Measurements from ENCODE around the gene AFAP1.
A peak's percentile ranks its signal among the peaks of the same experiment; 100 is the strongest.

The AFAP1 gene

GRCh38 chr4:7759216-7759615, 180.4 kb downstream of the AFAP1 start:
- in situ Hi-C loops (cut with HindIII; ENCODE audit: low sequenced_read_pairs), result no loop called here
- no peak for DNase-seq (ENCODE audit: low read depth, low spot score)
- no peak for TF ChIP-seq CTCF (IDR thresholded peaks at IDR 0.05; ENCODE audit: low read depth, low read length)
- no peak overlapping the region for H3K4me3 ChIP-seq (ENCODE audit: low read depth, low read length)

- TF ChIP-seq CTCF (IDR thresholded peaks at IDR 0.05; ENCODE audit: low read depth, low read length), result no peak
- DNase-seq (ENCODE audit: low read depth, low spot score), result no peak
- no peak overlapping the region for H3K4me3 ChIP-seq (ENCODE audit: low read depth, low read length)
- in situ Hi-C loops (cut with HindIII; ENCODE audit: low sequenced_read_pairs), result no loop called here
These were observed 181.2 kb downstream of the AFAP1 start for GRCh38 chr4:7758476-7758875.

- in situ Hi-C loops (cut with HindIII; ENCODE audit: low sequenced_read_pairs), result no loop called here
- no peak overlapping the region for H3K4me3 ChIP-seq (ENCODE audit: low read depth, low read length)
- no peak for DNase-seq (ENCODE audit: low read depth, low spot score)
- no peak for TF ChIP-seq CTCF (IDR thresholded peaks at IDR 0.05; ENCODE audit: low read depth, low read length)
These were observed 181.9 kb downstream of the AFAP1 start for GRCh38 chr4:7757501-7758471.

- DNase-seq (ENCODE audit: low read depth, low spot score), result peak; percentile 17
- in situ Hi-C loops (cut with HindIII; ENCODE audit: low sequenced_read_pairs), result no loop called here
- no peak for TF ChIP-seq CTCF (IDR thresholded peaks at IDR 0.05; ENCODE audit: low read depth, low read length)
These were observed 182.9 kb downstream of the AFAP1 start for GRCh38 chr4:7756561-7757355.

GRCh38 chr4:7756071-7756470, 183.6 kb downstream of the AFAP1 start:
- no peak for TF ChIP-seq CTCF (IDR thresholded peaks at IDR 0.05; ENCODE audit: low read depth, low read length)
- DNase-seq (ENCODE audit: low read depth, low spot score), result no peak
- in situ Hi-C loops (cut with HindIII; ENCODE audit: low sequenced_read_pairs), result no loop called here
- no peak overlapping the region for H3K4me3 ChIP-seq (ENCODE audit: low read depth, low read length)

More at GRCh38 chr4:7756561-7757355, 182.9 kb downstream of the AFAP1 start:
- H3K4me3 ChIP-seq (ENCODE audit: low read depth, low read length), result no peak overlapping the region

GRCh38 chr4:7755561-7755960, 184.1 kb downstream of the AFAP1 start:
- TF ChIP-seq CTCF (IDR thresholded peaks at IDR 0.05; ENCODE audit: low read depth, low read length), result no peak
- no peak overlapping the region for H3K4me3 ChIP-seq (ENCODE audit: low read depth, low read length)
- DNase-seq (ENCODE audit: low read depth, low spot score), result no peak
- in situ Hi-C loops (cut with HindIII; ENCODE audit: low sequenced_read_pairs), result no loop called here

All from astrocyte of the spinal cord (primary cell).